ENCODE measurements around the gene TREML2.

Gene TREML2

DNA sequence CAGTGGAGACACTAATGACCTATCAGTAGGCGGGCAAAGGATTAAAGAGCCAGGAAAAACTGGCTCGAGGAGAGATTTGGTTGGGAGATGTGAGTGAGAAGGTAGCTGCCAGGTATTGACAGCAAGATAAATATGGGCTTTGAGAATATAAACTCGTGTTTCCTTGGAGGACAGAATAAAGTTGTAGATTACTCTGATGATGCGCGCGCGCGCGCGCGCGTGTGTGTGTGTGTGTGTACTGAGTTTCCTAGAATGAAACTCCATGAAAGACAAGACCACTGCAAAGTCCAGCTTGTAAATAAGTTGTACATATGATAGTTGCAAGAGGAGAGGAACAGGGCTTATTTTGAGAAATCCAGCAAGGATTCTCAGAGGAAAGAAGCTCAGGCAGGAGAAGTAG, 24.8 kb downstream of the TREML2 start:
- no peak for FAIRE-seq

DNA sequence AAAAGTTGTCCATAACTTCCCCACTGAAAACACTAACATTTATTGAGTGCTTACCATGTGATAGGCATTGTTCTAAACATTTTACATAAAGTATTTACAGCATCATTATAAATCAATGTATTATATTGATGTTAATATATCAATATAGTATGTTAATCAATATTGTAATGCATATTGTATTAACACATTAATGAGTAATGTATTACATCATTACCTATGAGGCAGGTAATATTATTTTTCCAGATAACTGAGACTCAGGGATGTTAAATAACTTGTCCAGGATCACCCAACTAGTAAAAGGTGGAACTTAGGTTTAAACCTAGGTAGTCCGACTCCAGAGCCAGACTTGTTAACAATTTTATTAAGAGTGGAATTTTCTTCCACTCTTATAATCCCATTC, 25.9 kb downstream of the TREML2 start:
- FAIRE-seq, result no peak

DNA sequence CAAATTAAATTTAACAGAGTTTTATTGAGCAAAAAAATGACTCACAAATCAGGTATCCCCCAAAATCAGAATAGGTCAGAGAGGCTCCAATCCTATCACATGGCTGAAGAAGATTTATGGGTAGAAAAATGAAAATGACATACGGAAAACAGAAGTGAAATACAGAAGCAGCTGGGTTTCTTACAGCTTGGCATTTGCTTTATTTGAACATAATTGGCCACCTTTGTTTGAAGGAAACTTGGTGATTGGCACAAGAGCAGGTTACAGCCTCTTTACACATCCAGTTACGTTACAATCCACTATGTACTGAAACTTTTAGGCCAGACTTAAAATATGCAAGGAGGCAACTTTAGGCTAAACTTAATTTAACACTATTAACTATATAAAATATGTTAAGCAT, 26.3 kb downstream of the TREML2 start:
- no peak for FAIRE-seq

DNA sequence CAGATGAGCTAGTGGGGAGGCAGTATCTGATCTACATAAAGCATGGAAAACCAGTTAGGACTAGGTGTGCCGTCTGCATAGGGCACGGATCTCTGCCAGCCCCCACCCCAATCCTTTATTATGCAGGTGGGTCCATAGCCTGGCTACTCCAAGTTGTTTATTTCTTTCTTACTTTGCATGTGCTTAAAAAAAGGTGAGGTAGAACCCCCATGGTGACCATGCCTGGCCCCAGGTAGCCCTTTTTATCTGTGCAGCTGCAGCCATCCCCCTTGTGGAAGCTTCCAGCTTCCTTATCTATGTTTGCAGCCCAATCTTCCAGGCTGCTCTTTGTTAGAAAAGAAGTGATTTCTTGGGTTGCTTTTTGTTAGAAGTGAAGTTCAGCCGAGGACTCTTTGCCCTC, 29.0 kb downstream of the TREML2 start:
- no peak for FAIRE-seq

DNA sequence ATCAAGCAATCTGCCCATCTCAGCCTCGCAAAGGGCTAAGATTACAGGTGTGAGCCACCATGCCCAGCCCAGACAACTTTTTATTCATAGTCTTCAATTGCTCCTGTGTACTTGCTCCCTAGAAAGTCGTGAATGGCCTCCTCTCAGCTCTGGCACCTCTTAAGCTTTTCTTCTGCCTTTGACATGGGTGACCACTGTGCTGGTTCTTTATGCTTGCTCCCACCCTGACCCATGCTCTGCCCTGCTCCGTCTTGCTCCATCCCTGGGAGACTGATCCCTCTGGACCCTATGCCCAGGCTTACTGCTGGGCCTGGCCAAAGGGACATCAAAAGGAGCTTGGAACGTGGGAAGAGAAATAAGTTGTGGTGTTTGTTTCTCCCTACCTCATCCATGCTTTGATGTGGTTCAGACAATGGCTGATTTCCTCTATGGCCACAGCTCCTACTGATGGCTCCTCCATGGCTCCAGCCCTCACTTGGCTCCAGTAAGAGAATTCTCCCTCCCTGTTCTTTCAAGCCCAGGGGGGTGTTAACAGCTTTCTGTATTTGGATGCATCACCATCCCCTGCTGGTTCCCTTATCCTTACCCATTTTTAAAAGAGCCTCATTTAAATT, 30.3 kb downstream of the TREML2 start:
- no peak for FAIRE-seq

DNA sequence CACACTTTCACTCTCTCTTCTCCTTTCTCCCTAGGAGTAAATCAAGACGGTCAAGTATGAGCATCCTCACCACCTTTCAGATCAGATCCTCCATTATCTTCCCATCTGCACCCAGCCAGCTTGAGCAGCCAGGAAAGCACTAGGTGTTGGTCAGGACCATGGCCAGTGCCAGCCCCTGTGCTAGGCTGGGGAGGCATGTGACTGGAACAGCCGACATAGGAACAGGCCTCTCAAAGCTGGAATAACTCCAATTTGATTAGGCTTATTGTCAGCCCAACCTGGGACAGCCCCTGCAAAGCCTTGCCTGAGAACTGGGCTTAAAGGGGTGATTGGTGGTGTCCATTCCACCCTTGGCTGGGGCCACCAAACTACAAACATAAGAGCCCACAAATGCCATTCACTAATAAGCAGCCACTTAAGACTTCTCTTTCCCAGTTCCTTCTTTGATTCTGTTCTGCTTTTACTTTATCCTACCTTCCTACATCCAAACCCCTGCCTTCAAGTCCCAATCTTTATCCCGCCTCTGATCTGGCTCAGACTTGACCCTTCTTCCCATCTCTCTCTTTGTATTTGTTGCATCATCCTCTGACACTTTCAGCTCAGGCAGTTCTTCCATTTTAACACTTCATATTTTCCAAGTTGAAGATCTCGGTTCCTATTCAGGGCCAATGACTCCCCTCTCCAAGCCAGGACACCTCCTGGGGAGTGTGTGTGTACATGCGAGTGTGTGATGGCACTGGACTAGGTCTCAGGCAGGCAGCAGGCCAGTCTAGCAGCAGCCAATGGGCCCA, 33.6 kb downstream of the TREML2 start:
- no peak for FAIRE-seq

DNA sequence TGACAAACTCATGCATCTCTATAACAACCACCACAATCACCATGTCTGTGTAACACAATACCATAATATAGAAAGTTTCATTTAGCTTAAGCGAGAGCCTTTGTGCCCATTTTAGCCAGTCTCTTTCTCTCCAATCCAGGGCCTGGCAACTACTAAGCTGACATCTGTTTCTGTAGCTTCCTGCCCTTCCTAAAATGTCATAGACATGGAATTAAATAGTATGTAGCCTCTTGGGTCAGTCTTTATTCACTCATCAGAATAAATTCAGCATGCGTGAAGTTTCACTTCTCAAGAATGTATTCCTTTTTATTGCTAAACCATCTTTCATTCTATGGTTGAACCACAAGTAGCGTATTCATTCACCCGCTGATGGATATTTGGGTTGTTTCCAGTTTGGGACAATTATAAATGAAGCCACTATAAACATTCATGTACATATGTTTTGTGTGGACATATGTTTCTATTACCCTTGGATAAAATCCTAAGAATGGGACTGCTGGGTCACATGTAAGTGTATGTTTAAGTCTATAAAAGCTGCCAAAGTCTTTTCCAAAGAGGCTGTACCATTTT, 36.3 kb downstream of the TREML2 start:
- no peak for FAIRE-seq

DNA sequence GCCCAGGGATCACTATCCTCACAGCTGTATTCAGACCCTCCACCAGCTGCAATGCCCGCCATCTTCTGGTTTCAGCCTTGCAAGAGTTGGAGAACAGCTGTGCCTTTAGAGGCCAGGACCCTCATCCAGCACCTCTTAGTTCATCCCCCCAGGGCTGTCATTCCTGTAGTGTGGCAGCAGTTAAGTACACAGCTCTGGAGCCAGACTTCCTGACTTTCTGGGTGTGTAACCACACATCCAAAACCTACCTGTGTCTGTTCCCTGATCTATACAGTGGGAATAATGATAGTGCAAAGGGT, 37.6 kb downstream of the TREML2 start:
- FAIRE-seq, result no peak

DNA sequence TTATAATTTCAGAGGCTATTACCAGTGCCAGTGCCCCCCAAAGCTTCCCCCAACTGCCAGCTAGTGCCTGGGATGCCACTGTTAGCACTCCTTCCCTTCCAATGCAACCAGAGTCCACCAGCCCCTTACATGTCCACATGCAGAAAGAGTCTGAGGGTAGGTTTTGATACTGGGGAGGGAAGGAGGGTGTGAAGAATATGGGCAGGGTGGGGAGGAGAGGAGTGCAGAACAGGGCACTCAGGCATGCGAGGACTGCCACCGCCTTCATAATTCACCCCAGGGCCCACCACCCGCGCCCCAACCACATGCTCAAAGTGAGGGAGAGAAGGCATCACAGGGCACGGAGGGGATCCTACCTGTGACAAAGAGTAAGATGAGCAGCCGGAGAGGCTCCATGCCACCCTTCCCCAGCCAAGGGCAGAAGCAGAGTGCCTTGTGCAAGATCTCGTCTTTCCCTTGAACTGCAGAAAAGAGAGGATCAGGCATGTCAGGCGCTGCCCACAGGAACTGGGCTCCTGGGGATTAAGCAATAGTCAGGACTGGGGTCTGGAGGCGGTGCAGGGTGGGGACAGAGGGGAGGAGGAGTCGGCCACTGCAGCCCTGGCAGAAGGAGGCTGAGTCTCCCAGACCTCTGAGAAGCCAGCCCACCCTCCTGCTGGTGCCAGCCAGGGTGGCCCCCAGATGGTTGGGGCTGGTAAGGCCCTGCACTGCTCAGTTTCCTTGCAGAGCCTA, 38.1 kb downstream of the TREML2 start, which contains the start of gene TREM2:
Gene TREM2, minus strand, starts transcription at position 430 of the 732 bp plus-strand sequence. Its CDS starts 34 bp downstream, at position 396.
- FAIRE-seq, result no peak

DNA sequence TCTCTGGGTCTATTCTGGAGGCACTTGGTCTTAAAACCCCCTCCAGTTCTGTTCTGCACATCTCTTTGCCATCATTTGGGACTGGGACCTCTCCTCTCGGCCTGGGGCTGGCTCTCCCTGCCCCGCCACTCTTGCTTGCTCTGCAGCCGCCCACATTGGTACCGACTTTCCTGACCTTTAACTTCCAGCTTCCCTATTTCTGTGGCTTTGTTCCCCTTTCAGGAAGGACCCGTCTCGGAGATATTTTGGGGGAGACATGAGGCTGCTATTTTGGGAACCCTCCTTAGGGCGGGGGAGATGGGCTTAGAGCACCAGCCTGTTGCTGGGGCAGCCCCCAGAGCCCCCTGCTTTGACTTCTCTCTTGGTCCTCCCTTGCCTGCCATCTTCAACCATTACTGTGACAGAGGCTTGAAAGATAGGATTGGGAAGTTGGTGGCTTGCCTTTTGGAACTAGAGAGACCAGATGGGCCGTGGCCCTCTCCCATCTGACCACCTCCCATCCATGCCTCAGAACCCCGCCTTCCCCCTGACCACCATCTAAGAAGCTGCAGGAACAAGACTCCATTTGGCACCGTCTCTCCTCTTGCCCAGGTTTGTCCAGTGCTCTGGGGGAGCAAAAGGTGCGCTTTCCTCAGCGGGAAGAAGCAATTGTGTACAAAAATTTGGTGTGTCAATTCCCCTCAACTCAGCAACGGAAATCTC, 38.9 kb downstream of the TREML2 start:
- no peak for FAIRE-seq

DNA sequence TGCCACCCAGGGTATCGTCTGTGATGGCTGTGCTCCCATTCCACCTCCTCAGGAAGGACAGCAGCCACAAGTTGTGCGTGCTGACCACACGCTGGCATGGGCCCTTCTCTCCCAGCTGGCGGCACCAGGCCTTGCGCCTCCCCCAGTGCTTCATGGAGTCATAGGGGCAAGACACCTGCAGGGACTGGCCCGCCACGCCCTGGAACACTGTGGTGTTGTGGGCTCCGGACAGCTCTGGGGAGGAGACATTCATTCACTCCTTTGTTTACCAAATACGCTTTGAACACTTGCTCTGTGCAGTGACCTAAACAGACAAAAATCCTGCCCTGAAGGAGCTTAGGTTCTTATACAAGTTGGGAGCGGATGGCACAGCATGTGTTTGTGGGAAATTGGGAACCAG, 39.6 kb downstream of the TREML2 start:
- no peak for FAIRE-seq

DNA sequence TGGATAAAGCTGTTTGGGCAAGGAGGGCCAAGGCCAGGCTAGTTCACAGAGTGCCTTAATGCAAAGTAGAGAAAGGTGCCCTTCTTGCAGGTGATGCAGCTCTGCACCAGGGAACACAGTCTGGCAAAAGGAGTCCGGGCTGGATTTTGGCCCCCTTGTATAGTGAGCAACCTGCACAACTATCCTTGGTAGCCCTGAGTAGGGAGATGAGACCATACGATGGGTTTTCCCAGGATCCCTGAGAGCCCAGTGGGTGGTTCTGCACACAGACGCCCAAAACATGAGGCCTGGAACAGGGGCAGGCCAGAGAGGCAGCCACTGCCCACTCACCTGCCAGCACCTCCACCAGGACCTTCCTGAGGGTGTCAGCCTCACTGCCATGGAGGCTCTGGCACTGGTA, 40.0 kb downstream of the TREML2 start:
- FAIRE-seq, result no peak

DNA sequence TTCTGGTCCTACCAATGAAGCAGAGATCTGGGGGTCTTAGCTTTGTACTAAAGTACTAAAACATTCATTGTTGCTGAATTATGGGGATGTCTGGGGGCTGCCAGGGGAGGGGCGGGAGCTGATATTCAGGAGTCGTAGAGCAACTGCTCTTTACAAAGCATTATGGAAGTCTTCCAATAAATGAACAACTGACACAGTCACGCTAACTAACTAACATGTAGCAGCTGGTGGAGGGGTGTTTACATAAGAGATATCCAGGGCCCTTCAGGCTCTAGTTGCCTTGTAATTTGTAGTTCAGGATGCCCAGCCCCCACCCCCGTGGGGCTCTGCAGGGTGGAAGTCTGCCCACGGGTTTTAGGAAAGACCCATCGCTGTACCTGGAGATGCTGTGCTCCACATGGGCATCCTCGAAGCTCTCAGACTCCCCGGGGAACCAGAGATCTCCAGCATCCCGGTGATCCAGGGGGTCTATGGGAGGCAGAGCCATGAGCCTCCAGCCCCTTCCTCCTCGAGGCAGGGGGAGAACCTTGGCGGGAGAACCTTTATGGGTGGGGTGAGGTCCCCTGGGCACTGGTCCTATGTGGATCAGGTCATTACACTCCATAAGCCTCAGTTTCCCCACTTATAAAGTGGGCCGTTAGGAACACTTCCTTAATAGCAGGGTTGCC, 41.4 kb downstream of the TREML2 start:
- no peak for FAIRE-seq

DNA sequence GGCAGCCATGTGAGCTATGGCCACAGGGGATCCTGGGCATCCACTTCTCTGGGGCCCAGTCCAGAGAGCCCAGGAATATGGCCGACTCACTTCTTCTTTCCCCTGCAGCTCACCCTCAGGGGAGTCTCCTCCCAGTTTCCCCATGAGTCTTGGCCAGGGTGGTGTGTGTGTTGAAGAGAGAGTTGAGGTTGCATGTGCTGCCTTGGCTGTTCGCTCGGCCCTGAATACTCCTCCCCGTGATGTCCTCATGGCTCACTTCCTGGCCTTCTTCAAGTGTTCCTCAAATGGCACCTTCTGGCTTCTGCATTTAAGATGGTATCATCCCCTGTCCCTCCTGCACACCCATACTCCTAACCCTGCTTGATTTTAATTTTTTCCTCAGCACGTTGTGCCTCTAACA, 43.6 kb downstream of the TREML2 start:
- FAIRE-seq, result no peak

DNA sequence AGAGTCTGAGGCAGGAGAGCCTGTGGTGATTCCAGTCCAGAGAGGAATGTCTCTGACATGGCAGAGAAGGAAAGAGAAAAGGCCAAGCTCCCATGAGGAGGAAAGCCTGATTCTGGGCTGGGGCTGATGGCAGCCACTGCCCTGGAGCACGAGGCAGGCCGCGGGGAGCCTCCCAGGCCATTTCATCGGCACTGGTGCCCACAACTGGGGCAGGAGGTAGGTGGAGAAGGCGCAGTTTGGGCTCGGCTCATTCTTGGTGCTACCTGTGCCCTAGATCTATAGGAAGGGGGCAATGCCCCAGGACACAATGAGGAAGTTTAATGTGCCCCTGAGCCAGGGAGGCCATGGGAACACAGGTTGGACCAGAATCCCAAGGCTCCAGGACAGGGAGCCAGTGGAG, 44.2 kb downstream of the TREML2 start:
- FAIRE-seq, result no peak

DNA sequence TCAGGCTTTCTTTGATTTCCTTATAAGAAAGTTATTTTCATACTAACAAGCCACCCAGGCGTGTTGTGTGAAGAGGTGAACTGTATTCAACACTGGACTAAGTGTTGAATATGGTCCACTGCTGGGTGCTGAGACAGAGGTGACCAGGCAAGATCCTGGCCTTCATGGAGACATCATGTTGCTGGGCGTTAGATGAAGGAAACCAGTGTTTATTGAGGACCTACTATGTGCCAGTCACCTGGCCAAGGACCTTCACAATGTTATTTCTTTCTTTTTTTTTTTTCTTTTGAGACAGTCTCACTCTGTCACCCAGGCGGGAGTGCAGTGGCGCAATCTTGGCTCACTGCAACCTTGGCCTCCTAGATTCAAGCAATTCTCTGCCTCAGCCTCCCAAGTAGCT, 44.9 kb downstream of the TREML2 start:
- FAIRE-seq, result no peak

DNA sequence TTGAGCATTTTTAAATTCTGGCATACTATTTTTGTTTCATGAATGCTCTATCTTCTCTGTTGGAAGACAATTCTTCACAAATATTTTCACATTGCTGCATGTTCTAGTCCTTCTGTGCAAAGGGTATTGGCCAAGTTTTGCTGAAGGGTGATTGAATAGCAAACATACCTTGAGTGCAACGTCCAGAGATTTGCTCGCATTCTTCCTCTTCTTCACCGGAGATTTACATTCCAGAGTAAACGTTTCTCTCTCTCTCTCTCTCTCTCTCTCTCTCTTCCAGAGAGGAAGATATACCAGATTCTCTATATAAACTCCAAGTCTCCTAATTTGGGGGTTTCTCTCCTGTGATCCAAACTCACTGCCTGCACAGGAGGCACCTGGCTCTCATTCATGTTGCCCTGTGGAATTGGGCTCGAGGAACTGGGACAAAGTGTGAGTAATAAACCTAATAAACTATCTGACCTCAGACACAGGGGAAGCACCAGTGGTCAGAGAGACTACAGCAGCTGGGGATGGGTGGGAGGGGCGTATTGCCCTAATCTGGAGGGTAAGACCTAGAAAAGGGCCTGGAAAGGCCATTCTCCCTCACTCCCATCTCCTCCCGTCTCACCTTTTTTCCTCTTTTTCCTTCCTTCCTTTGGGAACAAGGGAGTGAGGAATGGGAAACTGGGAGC, 45.7 kb downstream of the TREML2 start:
- no peak for FAIRE-seq

DNA sequence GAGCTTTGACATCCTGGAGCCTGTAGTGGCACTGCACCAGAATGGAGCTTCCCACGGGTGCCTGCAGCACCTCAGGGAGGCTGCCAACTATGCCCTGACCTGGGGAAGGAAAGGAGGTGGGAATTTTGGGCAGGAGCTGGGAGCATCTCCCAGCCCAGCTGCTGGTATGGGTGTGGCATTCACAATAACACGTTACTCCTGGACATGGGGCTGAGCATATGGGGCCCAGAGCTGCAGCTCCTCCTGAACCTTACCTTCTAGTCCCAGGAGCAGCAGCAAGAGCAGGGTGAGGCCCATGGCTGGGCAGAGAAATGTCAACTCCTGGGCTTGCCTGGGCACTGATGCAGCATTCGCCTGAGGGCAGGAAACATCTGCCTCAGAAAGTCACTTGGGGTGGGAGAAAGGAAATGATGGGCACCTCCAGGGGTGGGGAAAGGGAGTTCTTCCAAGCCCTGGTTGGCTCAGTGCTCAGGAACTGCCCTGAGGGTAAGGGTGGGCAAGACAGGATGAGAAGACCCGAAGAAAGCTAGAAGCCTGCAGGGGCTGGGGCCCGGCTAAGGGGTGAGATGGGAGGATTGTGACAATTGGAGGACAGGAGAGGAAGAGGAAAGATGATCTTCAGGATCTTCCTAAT, 46.8 kb downstream of the TREML2 start, which contains the start of gene TREML1:
Gene TREML1, minus strand, starts transcription at position 356 of the 634 bp plus-strand sequence. Its CDS starts 59 bp downstream, at position 297.
- FAIRE-seq, result no peak

DNA sequence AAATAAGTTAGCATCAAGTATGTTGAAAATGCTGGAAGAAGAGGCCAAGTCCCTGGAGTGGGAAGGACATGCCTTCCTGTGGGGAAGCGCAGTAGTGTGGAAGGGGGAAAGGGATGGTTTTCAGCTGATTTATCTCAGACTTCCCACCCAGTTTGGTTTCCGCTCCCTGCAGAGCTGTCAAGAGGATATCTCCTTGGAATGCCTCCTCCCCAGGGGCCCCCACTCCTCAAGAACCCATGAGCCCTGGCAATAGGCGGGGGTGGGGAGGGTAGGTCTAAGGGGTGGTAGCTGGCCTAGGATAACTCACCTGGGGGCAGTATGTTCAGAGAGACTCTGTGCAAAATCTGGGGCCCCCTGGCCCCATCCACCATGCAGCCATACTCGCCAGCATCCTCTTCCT, 47.5 kb downstream of the TREML2 start:
- no peak for FAIRE-seq

DNA sequence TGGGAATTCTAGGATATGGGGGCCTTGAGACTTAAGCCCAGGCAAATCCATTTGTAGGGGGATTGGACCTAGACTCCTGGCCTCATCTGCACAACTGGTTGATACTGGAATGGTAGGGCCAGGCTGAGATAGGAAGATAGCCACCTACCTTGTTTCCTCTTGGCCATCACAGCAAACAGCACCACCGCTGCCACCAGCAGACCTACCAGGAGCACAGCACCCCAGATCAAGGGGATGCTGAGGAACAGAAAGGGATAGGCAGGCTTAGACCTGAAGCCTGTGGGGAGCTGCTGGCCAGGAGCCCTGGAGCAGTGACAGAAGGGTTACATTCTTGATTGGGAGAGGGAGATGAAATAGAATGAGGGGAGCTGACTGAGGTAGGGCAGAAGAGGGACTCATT, 50.3 kb downstream of the TREML2 start:
- FAIRE-seq, result no peak

DNA sequence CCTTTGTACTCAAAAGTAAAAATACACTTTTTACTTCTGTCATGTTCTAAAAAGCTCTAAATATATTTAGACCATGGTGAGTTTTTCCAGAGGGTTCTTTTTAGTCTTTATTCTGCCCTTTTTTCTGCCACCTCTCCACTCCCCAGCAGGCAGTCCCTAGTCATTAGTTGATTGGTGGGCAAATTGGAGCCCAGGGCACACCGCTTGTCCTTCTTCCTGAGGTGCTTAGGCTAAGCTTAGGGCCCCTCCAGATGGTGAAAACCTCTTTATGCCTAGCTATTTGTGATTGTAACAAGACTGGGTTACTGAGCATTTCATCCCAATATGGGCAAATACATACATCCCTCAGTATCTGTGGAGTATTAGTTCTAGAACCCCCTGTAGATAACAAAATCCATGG, 53.0 kb downstream of the TREML2 start:
- FAIRE-seq, result no peak

Data from colon (tissue), 2 donors.